Ovary (tissue), 3 donors: ENCODE results near the gene DMKN.

ENCODE experiments used
- CTCF ChIP-seq, 3 donors: fragments of 450-650 bp in 2 of 3; fragments of 200-600 bp in 1 of 3; IDR thresholded peaks; one replicate each; pipeline versions ENCODE4 v1.5.1 to v1.8.0; 2016 to 2022; ENCODE audit warnings: antibody characterized with exemption in 3 of 3, mild to moderate bottlenecking in 1 of 3
- POLR2A ChIP-seq: fragments of 450-650 bp; IDR thresholded peaks from one replicate; pipeline ENCODE4 v1.6.1; 2017; ENCODE audit warnings: antibody characterized with exemption, mild to moderate bottlenecking, moderate library complexity
- donor health status: DM: no; HTN: no; CAD: no.

DNA sequence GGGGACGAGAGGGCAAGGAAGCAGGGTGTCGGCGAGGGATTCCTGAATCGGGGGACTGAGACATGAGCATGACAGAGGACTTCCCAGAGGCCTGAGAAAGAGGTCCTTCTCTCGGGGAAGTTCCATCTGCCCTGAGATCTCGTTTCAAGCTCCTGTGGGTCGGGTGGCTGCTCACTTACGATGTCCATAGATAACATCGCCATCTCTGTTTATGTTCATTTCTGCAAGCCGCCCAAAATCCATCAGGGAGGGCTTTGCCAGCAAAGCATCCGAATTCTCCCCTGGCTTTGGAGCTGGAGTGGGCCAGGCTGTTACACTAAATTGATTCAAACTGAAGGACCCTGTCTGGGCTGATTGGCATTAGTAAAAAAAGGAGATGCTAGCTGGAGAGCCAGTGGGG is 5.9 kb downstream of the DMKN start:
- TF ChIP-seq CTCF (IDR thresholded peaks at IDR 0.05) = no peak
- no peak for TF ChIP-seq POLR2A
